ENCODE results near the gene MAPK7.
A peak's percentile ranks its signal among the peaks of the same experiment; 100 is the strongest.

The MAPK7 gene

DNA sequence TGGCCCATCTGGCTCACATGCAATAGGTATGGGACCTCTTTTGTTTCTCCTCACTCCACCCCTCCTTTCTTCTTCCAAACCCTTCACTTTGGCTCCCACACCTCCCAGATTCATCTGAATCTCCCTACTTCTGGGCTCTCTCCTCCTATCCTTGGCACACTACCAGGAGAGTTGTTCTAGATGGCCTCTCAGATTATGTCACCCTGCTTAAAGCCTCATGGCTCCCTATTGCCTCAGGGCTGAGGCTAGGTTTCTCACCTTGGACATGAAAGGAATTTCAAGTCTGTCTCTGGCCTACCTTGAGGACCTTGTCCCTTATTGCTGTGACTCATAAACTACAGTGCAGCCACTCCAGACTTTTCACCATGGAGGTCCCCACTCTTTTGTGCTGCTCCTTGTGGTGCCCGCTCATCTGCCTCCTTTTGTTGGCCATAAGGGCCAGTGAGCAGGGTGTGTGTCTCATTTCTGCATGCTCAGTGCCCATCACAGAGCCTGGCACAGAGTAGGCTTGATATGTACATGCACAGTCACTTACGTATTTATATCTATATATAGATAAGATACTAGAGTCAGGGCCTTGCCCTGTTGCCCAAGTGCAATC is 9.7 kb downstream of the MAPK7 start:
- DNase-seq (ENCODE audit: low read depth in 2 of 2): peak in 1 of 2 donors; percentile 82
- no peak overlapping the region for H3K4me3 ChIP-seq (replicated peaks in 1 of 2; ENCODE audit: low read depth in 2 of 2, low read length in 2 of 2)
- TF ChIP-seq, protein P1, sequence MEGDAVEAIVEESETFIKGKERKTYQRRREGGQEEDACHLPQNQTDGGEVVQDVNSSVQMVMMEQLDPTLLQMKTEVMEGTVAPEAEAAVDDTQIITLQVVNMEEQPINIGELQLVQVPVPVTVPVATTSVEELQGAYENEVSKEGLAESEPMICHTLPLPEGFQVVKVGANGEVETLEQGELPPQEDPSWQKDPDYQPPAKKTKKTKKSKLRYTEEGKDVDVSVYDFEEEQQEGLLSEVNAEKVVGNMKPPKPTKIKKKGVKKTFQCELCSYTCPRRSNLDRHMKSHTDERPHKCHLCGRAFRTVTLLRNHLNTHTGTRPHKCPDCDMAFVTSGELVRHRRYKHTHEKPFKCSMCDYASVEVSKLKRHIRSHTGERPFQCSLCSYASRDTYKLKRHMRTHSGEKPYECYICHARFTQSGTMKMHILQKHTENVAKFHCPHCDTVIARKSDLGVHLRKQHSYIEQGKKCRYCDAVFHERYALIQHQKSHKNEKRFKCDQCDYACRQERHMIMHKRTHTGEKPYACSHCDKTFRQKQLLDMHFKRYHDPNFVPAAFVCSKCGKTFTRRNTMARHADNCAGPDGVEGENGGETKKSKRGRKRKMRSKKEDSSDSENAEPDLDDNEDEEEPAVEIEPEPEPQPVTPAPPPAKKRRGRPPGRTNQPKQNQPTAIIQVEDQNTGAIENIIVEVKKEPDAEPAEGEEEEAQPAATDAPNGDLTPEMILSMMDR (IDR thresholded peaks at IDR 0.05; ENCODE audit: low read depth, low read length): no peak

DNA sequence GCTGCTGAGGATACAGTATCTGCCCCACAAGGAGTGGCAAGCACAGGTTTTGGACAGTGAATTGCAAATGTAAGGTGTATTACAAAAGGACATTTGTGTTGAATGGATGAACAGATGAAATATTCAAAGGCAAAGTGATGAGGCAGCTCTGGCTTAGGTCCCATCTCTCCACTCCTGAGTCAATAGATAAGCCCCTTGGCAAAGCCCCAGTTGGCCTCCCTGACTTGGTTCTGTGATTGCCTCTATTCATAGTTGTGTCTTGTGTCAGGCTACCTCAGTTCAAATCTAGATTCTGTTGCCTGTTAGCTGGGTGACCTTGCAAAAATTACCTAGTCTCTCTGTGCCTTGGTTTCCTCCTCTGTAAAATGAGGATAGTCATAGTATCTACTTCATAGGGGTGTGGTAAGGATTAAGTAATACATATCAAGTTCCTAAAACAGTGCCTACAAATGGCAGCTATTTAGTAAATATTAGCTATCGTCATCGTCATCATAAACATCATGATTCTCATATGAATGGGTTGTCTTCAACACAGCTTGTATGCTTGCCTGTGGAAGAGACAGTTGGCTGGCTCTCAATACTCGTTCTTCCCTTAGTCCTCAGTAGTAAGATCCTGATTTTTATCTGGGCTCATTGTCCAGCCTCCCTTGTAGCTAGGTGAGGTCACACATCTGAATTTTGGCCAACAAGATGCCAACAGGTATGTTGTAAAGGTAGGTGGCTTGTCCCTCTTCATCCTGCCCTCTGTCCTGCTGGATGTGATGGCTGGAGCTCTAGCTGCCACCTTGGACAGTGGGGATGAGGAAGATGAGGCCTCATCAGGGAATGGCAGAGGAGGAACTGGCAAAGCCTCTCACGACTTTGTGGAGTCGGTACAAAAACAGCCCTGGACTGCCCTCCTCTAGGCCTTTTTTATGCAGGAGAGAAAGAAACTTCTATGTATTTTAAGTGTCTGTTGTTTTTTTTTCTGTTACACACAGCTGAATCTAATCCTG is 10.8 kb downstream of the MAPK7 start:
- no peak for DNase-seq (ENCODE audit: low read depth in 2 of 2)
- TF ChIP-seq, protein P1 (IDR thresholded peaks at IDR 0.05; ENCODE audit: low read depth, low read length): no peak
- no peak overlapping the region for H3K4me3 ChIP-seq (replicated peaks in 1 of 2; ENCODE audit: low read depth in 2 of 2, low read length in 2 of 2)

DNA sequence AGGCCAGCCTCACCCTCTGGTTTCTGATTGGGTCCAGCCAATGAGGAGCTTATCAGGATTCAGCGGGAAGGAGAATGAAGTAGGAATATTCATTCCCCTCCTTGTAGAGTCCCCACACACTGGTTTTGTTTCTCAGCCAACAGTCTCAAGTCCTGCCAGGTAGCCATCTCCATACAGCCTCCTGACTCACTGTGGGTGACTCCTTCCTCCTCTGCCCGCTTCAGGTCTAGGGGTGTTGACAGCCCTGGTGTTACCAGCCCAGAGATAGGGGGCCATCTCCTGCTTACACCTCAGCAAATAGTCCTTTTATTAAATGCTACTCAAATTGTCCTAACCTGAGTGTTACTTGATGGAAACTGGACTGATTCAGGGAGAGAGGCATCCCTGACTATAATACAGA is 12.7 kb downstream of the MAPK7 start:
- TF ChIP-seq, protein P1 (IDR thresholded peaks at IDR 0.05; ENCODE audit: low read depth, low read length): no peak
- H3K4me3 ChIP-seq (replicated peaks in 1 of 2; ENCODE audit: low read depth in 2 of 2, low read length in 2 of 2): no peak overlapping the region
- DNase-seq (ENCODE audit: low read depth in 2 of 2): no peak

GRCh38 chr17:19391432-19391831 is 13.1 kb downstream of the MAPK7 start:
- no peak overlapping the region for H3K4me3 ChIP-seq (replicated peaks in 1 of 2; ENCODE audit: low read depth in 2 of 2, low read length in 2 of 2)
- TF ChIP-seq, protein P1 (IDR thresholded peaks at IDR 0.05; ENCODE audit: low read depth, low read length): no peak
- no peak for DNase-seq (ENCODE audit: low read depth in 2 of 2)

- TF ChIP-seq, protein P1 (IDR thresholded peaks at IDR 0.05; ENCODE audit: low read depth, low read length): no peak
- no peak for DNase-seq (ENCODE audit: low read depth in 2 of 2)
- no peak overlapping the region for H3K4me3 ChIP-seq (replicated peaks in 1 of 2; ENCODE audit: low read depth in 2 of 2, low read length in 2 of 2)
These were observed 14.0 kb downstream of the MAPK7 start for GRCh38 chr17:19392303-19392702.

GRCh38 chr17:19397556-19398041 is 19.3 kb downstream of the MAPK7 start:
- TF ChIP-seq, protein P1 (IDR thresholded peaks at IDR 0.05; ENCODE audit: low read depth, low read length): no peak
- no peak overlapping the region for H3K4me3 ChIP-seq (replicated peaks in 1 of 2; ENCODE audit: low read depth in 2 of 2, low read length in 2 of 2)
- no peak for DNase-seq (ENCODE audit: low read depth in 2 of 2)
